ENCODE data around the gene CEP126. TPM values are rescaled to one million over a fixed set of nuclear protein-coding genes. Genes with fewer than 3 reads are reported as not detected.

The CEP126 gene
- total RNA-seq, 4 donors from 2014 or later, result 6.6 to 11.3 (median 10.1) TPM

- Histone ChIP-seq H3K27me3 (no peaks in the 10 kb centered on the region), H3K4me3 (peak within 1 kb of the TSS; percentile 62 to 69 (median 64)), H3K4me1 (peaks cover 0 to 16% (median 11%) of the 10 kb centered on the region in 4 donors), H3K9me3 (no peaks in the 10 kb centered on the region), H3K36me3 (no peaks in the 10 kb centered on the region), H3K27ac (replicated peaks in 1 of 4) (peak within 1 kb of the TSS; percentile 71 to 82 (median 76))
- intact Hi-C loops (cut with DNase I), result loop anchor here (5.0 kb wide), 1 partner anchor 60 kb away; no protein-coding TSS in a partner anchor
- DNase-seq (ENCODE audit: extremely low spot score), result peak; percentile 93
- 6% methylated on average over 9 of the region's 45 CpGs for WGBS
- TF ChIP-seq POLR2AphosphoS5 (IDR thresholded peaks at IDR 0.05) (peak; percentile 28 to 64), POLR2A (IDR thresholded peaks at IDR 0.05; ENCODE audit: low read depth) (no peak)
Observed at GRCh38 chr11:102047305-102047924, 132.6 kb downstream of the CEP126 start, which contains the start of gene CFAP300. CFAP300 (plus strand) TSS chr11:102047437; CDS start chr11:102047471, 34 bp downstream.

Other genes starting within 250 kb of the CEP126 start
- 1 to 10 TPM in 1 of 4 donors, under 1 TPM in 3; 0.17 to 1.0 (median 0.62) TPM for gene ANGPTL5, start 1.5 kb downstream of the CEP126 start, total RNA-seq
- 1 to 10 TPM in 3 of 4 donors, under 1 TPM in 1; 0.83 to 2.2 (median 1.6) TPM for gene CFAP300, start 132.4 kb downstream of the CEP126 start, total RNA-seq
- gene YAP1, start 195.4 kb downstream of the CEP126 start, total RNA-seq, result 100 to 1,000 TPM; 220 to 343 (median 275) TPM

Data from esophagus muscularis mucosa (tissue), 4 donors.